B cell (primary cell): ENCODE measurements around the gene FARSB. TPM values are rescaled to one million over a fixed set of nuclear protein-coding genes. Genes with fewer than 3 reads are reported as not detected.

ENCODE experiments used
- ATAC-seq: fragments of 200-7000 bp; cut with Tn5 transposase; one replicate; pipeline ENCODE4 v1.10.0; 2021; ENCODE audit warnings: low read depth, mild to moderate bottlenecking, moderate number of reproducible peaks, moderate library complexity
- CTCF ChIA-PET: fragments of 350-600 bp; sonication (Branson Sonifier 250); formaldehyde crosslinking; loops from one replicate; lab custom pipeline; 2021; ENCODE audit warnings: antibody characterized with exemption, inconsistent platforms; lab: Charles Lee
- POLR2A ChIA-PET: fragments of 350-600 bp; sonication (Branson Sonifier 250); formaldehyde crosslinking; loops from one replicate; lab custom pipeline; 2021; ENCODE audit warnings: antibody characterized with exemption; lab: Charles Lee
- DNase-seq: peaks from one replicate; pipeline ENCODE4 v3.0.0; 2013
- H2AFZ ChIP-seq: 2 replicates; pipeline ENCODE4 v1.6.1; 2012; ENCODE audit warnings: mild to moderate bottlenecking, low read depth, low read length; ENCODE audit not compliant: insufficient read depth, poor library complexity, severe bottlenecking
- H3K27ac ChIP-seq, 2 donors: 1 replicate in 1 of 2; 2 replicates in 1 of 2; pipeline ENCODE4 v1.5.1; 2012 to 2013; ENCODE audit warnings: low read length in 2 of 2, mild to moderate bottlenecking in 2 of 2, moderate library complexity in 1 of 2
- H3K27me3 ChIP-seq, 4 experiments: fragments of 200-600 bp in 1 of 4; sonication (generic) in 1 of 4; replicated peaks in 1 of 4; 1 replicate in 2 of 4; 2 replicates in 2 of 4; pipeline versions ENCODE4 v1.6.1 to v1.7.0; 2013 to 2016; ENCODE audit warnings: low read length in 3 of 4, mild to moderate bottlenecking in 2 of 4, mixed read lengths in 1 of 4, moderate library complexity in 1 of 4; ENCODE audit not compliant: insufficient read depth in 4 of 4, control insufficient read depth in 3 of 4; ENCODE audit errors: control extremely low read depth in 1 of 4
- H3K36me3 ChIP-seq, 2 experiments: replicated peaks in 1 of 2; 1 replicate in 1 of 2; 2 replicates in 1 of 2; pipeline versions ENCODE4 v1.6.1 to v1.7.1; 2013; ENCODE audit warnings: low read length in 1 of 2; ENCODE audit not compliant: insufficient read depth in 2 of 2, control insufficient read depth in 1 of 2; ENCODE audit errors: control extremely low read depth in 1 of 2, extremely low read depth in 1 of 2
- H3K4me1 ChIP-seq, 2 donors: fragments of 200-600 bp in 1 of 2; sonication (generic) in 1 of 2; 1 replicate in 1 of 2; 2 replicates in 1 of 2; pipeline versions ENCODE4 v1.5.1 to v1.6.1; 2013 to 2017; ENCODE audit warnings: low read length in 2 of 2; ENCODE audit not compliant: control insufficient read depth in 2 of 2, insufficient read depth in 2 of 2
- H3K4me2 ChIP-seq: replicated peaks from 2 replicates; pipeline ENCODE3; 2012; ENCODE audit warnings: mild to moderate bottlenecking, low read depth, low read length; ENCODE audit not compliant: poor library complexity, severe bottlenecking
- H3K4me3 ChIP-seq, 5 experiments: fragments of 200-600 bp in 1 of 5; sonication (generic) in 1 of 5; 1 replicate in 3 of 5; 2 replicates in 2 of 5; pipeline versions ENCODE4 v1.5.1 to v1.7.0; 2011 to 2016; ENCODE audit warnings: low read length in 4 of 5, mild to moderate bottlenecking in 4 of 5, low read depth in 2 of 5, control low read depth in 1 of 5, moderate library complexity in 1 of 5; ENCODE audit not compliant: insufficient read depth in 1 of 5; ENCODE audit errors: control extremely low read depth in 1 of 5, extremely low read depth in 1 of 5
- H3K79me2 ChIP-seq: fragments of 200-600 bp; sonication (generic); one replicate; pipeline ENCODE4 v1.6.0; 2016; ENCODE audit warnings: low read length; ENCODE audit not compliant: control insufficient read depth, insufficient read depth
- H3K9ac ChIP-seq: fragments of 200-600 bp; sonication (generic); 2 replicates; pipeline ENCODE4 v1.6.1; 2017; ENCODE audit warnings: mild to moderate bottlenecking, low read length, moderate library complexity
- H3K9me3 ChIP-seq, 3 donors: one replicate each; pipeline versions ENCODE4 v1.6.1 to v1.7.1; 2013; ENCODE audit warnings: low read length in 2 of 3; ENCODE audit not compliant: control insufficient read depth in 2 of 3, insufficient read depth in 1 of 3; ENCODE audit errors: control extremely low read depth in 1 of 3
- H4K20me1 ChIP-seq: 2 replicates; pipeline ENCODE4 v1.6.0; 2012; ENCODE audit warnings: mild to moderate bottlenecking, low read length; ENCODE audit not compliant: insufficient read depth, control insufficient read depth, poor library complexity, severe bottlenecking
- H3K27ac Mint-ChIP-seq: one replicate; pipeline ENCODE4 v1.8.0; 2021; ENCODE audit warnings: mixed read lengths
- H3K27me3 Mint-ChIP-seq: one replicate; pipeline ENCODE4 v1.8.0; 2021; ENCODE audit warnings: mixed read lengths
- H3K4me1 Mint-ChIP-seq: one replicate; pipeline ENCODE4 v1.8.0; 2021; ENCODE audit warnings: mixed read lengths
- H3K4me3 Mint-ChIP-seq: one replicate; pipeline ENCODE4 v1.8.0; 2021; ENCODE audit warnings: mixed read lengths
- H3K9me3 Mint-ChIP-seq: one replicate; pipeline ENCODE4 v1.8.0; 2022; ENCODE audit warnings: mixed read lengths; ENCODE audit not compliant: insufficient read depth
- CTCF ChIP-seq: fragments of 200-600 bp; IDR thresholded peaks from one replicate; pipeline ENCODE4 v1.8.0; 2022; ENCODE audit warnings: antibody characterized with exemption, mild to moderate bottlenecking
- EZH2 ChIP-seq: IDR thresholded peaks from 2 replicates; pipeline ENCODE4 v1.6.1; 2012; ENCODE audit warnings: borderline replicate concordance, low read depth, mild to moderate bottlenecking, moderate library complexity, low read length; ENCODE audit not compliant: insufficient read depth, poor library complexity, severe bottlenecking
- WGBS: methylation state at CpG from one replicate; pipeline ENCODE4 v1.1.5; 2013; ENCODE audit warnings: missing lambda C conversion rate; ENCODE audit not compliant: insufficient coverage; 5-methylcytosine and 5-hydroxymethylcytosine counted together
- intact Hi-C: fragments of 100-400 bp; cut with micrococcal nuclease; formaldehyde crosslinking; loops from one replicate; pipeline ENCODE4 v1.10.0; 2022
- polyA plus RNA-seq: library from polyadenylated mRNA; depleted of rRNA; stranded (reverse); fragments of >200 nt; gene quantifications from 2 replicates; pipeline ENCODE4 v1.2.3, GENCODE V29; 2012
- total RNA-seq, 2 donors: library from RNA; stranded (reverse); fragments of 120-200 nt in 1 of 2; gene quantifications; 1 replicate in 1 of 2; 2 replicates in 1 of 2; pipeline versions ENCODE4 v1.2.3 to v1.2.4, GENCODE V29; 2013 to 2022

The FARSB gene
- total and polyA plus RNA-seq, 2 donors (not counting 1 experiment from before 2014, with no cell fraction given): 9.2 to 10.2 TPM

DNA sequence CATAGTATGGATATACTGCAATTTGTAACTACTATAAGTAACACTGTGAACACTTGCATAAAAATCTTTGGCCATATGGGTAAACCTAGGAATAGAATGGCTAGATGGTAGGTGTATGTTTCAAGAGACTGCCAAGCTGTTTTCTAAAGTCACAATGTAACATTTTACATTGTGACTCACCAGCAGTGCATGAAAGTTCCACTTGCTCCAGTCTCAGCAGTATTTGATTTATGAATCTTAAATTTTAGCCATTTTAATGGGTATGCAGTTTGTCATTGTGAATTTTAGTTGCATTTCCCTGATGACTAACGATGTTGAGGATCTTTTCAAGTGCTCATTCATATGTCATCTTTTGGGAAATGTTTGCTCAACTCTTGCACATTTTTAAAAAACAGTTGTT lies 86.1 kb downstream of the FARSB start:
- Mint-ChIP-seq H3K4me1 (no peaks in the 10 kb centered on the region), H3K27ac (no peak overlapping the region), H3K27me3 (no peaks in the 10 kb centered on the region), H3K4me3 (no peak overlapping the region), H3K9me3 (no peaks in the 10 kb centered on the region)
- Histone ChIP-seq H3K36me3 (peaks cover 5 to 19% of the 10 kb centered on the region in 2 experiments), H3K27me3 (no peaks in the 10 kb centered on the region), H3K9ac (no peak overlapping the region), H4K20me1 (no peaks in the 10 kb centered on the region), H3K9me3 (no peaks in the 10 kb centered on the region), H3K4me1 (no peaks in the 10 kb centered on the region), H3K4me2 (no peak overlapping the region), H3K4me3 (no peak overlapping the region), H3K79me2 (no peaks in the 10 kb centered on the region), H3K27ac (no peak overlapping the region), H2AFZ (no peak overlapping the region)
- ChIA-PET POLR2A (no interaction called here), CTCF (no interaction called here)
- TF ChIP-seq CTCF: no peak
- no peak for TF ChIP-seq EZH2
- DNase-seq: no peak
- ATAC-seq: no peak
- intact Hi-C loops: no loop called here
- WGBS: no CpG with 5 or more reads among the region's 1 CpG

GRCh38 chr2:222568865-222569264 lies 87.0 kb downstream of the FARSB start:
- Histone ChIP-seq H3K27ac (no peak overlapping the region), H3K4me3 (no peak overlapping the region), H3K9me3 (no peaks in the 10 kb centered on the region), H2AFZ (no peak overlapping the region), H3K27me3 (no peaks in the 10 kb centered on the region), H3K79me2 (no peaks in the 10 kb centered on the region), H3K9ac (no peak overlapping the region), H3K4me1 (no peaks in the 10 kb centered on the region), H3K36me3 (peaks cover 1 to 18% of the 10 kb centered on the region in 2 experiments), H4K20me1 (no peaks in the 10 kb centered on the region), H3K4me2 (no peak overlapping the region)
- ChIA-PET POLR2A (no interaction called here), CTCF (interaction anchor here (0.8 kb wide), 1 partner anchor 251 kb away, joined by 4 read pairs; no protein-coding TSS in a partner anchor)
- Mint-ChIP-seq H3K27ac (no peak overlapping the region), H3K4me1 (no peaks in the 10 kb centered on the region), H3K4me3 (no peak overlapping the region), H3K9me3 (no peaks in the 10 kb centered on the region), H3K27me3 (no peaks in the 10 kb centered on the region)
- ATAC-seq (no peak), DNase-seq (no peak)
- TF ChIP-seq CTCF: no peak
- WGBS: 97% methylated on average over 4 of the region's 4 CpGs
- intact Hi-C loops: no loop called here
